Stimulated activated CD8-positive, alpha-beta memory T cell treated with anti-CD3 and anti-CD28 coated beads, Interleukin-12 subunit alpha, Interleukin-12 subunit beta, amount 100 ng/mL, for 4 hours (primary cell): ENCODE results near the gene CEP170B.
"Not testable (repeated sequence)": the region's sequence is repeated elsewhere in the genome, so short reads cannot be mapped to it uniquely, and the experiment has no call there.

Experiments
- DNase-seq: peaks from one replicate; pipeline ENCODE4 v3.0.0-alpha.2; 2020; ENCODE audit warnings: low read depth

CEP170B gene

DNA sequence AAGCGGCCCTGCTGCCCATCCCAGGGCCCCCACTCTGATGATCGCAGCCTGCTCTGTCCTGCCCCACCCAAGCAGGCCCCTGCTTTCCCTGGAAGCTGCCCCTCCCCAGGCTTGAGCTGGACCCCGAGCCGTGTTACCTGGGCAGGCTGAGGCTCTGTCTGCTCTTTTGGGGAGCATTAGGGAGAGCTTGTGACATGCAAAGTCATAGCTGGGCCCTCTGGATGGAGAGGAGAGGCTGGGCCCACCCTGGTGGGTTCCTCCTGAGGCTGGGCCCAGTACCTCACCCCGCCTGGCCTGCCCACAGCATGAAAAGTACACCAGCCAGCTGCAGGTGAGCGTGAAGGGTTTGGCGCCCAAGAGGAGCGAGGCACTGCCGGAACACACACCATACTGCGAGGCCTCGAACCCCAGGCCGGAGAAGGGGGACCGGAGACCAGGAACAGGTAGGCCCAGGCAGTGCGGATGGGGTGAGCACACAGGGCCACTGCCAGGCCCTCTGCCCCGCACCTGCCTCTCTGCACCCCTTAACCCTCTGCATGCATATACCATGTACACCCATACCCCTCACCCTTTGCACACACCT is 15.0 kb downstream of the CEP170B start:
- no peak for DNase-seq

DNA sequence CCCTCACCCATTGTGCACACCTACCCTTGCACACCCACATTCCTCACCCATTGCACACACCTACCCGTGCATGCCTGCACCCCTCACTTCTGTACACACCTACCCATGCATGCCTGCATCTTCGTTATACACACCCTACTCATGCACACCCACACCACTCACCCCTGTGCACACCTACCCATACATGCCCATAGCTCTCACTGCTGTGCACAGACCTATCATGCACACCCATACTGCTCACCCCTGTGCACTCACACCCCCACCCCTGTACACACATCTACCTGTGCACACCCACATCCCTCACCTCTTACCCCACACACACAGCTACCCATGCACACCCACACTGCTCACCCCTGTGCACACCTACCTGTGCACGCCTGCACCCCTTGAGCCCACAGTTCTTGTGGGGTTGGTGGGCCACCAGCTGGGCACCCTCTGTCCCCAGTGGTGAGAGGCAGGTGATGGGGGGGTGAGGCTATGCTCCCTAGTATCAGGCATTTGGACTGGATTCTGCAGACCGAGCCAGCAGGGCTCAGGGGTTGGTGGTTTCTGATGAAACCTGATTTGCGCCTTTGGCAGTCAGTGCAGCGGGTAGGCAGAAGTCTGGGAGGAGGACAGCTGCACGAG is 15.6 kb downstream of the CEP170B start:
- no peak for DNase-seq

DNA sequence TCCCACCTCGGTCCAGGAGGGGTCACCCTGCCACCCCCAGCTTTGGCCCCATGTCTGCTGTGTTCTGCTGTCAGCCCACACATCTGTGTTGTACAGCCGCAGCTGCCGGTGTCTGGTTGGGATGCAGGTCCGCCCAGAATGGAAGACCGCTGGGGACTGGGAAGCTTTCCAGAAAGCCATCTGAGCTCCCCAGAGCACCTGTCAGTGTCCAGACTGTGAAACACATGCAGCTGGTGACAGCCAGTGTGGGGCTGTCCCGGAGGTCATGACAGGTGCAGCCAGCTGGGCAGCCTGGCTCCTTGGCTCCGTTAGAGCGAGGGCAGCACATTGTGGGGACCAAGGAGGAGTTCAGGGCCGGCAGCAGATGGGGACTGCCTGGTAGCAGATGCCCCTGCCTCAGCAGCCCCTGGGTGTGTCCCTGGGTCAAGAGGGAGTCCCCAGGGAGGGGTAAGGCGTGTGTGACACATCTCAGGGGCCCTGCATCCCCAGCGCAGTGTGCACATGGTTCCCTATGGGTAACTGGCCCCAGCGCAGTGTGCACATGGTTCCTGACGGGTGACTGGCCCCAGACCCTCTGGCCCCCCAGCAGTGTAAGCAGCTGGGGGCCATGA is 16.4 kb downstream of the CEP170B start:
- DNase-seq, result no peak

DNA sequence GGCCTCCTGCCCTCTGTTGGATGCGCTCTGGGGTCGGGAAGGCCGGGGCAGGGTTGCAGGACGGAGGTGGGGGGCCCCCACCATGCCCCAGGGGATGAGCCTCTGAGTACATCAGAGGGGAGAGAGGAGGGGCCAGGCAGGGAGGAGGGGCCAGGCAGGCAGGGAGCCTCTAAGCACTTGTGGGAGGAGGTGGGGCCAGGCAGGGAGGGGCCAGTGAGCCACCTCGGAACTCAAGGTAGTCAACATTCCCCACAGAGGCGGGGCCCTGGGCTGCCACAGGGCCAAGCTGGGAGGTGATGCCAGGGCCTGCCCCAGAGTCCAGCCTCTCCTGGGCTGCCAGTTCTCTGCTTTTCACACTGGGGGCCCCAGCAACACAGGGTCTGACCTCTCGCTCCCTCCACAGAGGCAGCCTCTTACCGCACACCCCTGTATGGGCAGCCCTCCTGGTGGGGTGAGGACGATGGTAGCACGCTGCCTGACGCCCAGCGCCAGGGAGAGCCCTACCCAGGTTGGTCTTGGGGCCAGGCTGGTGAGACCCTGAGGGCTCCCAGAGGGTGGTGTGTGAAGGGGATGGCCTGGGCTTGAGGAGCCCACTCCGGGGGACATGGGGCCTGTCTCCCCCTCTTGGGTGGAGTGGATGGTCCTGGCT is 17.4 kb downstream of the CEP170B start:
- DNase-seq, result no peak

DNA sequence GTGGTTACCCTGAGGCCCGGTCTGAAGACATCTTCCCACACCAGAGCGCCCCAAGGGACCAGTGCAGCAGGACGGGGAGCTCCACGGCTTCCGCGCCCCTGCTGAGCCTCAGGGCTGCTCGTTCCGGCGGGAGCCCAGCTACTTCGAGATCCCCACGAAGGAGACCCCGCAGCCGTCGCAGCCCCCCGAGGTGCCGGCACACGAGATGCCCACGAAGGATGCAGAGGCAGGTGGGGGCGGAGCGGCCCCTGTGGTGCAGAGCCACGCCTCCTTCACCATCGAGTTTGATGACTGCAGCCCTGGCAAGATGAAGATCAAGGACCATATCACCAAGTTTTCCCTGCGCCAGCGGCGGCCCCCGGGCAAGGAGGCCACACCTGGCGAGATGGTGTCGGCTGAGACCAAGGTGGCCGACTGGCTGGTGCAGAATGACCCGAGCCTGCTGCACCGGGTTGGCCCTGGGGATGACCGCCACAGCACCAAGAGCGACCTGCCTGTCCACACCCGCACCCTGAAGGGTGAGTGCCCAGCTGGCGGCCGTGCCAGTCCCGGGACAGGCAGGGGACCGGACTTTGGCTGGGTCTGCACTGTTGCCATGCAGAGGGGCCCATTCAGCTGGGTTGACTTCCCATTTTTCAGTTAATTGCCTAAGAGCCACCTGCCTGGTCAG is 18.1 kb downstream of the CEP170B start:
- no peak for DNase-seq

DNA sequence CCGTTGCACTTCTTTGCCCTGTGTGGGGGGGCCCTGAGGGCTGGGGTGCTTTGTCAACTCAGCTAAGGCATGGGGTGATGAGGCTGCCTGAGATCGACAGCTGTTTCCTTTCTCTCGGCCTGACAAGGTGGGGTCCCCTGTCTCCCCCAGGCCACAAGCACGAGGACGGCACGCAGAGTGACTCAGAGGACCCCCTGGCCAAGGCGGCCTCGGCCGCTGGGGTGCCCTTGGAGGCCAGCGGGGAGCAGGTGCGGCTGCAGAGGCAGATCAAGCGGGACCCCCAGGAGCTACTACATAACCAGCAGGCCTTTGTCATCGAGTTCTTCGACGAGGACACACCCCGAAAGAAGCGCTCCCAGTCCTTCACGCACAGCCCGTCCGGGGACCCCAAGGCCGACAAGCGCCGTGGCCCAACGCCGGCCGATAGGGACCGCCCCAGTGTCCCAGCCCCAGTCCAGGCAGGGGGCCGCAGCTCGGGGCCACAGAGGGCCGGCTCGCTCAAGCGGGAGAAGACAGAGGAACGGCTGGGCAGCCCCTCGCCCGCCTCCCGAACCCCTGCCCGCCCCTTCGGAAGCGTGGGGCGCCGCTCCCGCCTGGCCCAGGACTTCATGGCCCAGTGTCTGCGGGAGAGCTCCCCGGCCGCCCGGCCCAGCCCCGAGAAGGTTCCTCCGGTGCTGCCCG is 18.8 kb downstream of the CEP170B start:
- no peak for DNase-seq

DNA sequence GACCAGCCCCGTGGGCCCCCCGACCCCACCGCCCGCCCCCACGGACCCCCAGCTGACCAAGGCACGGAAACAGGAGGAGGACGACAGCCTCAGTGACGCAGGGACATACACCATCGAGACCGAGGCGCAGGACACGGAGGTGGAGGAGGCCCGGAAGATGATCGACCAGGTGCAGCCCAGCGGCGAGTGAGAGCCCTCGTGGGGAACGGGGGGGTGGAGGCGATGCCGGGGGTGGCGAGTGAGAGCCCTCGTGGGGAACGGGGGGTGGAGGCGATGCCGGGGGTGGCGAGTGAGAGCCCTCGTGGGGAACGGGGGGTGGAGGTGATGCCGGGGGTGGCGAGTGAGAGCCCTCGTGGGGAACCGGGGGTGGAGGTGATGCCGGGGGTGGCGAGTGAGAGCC is 19.3 kb downstream of the CEP170B start:
- DNase-seq, result not testable (repeated sequence)

DNA sequence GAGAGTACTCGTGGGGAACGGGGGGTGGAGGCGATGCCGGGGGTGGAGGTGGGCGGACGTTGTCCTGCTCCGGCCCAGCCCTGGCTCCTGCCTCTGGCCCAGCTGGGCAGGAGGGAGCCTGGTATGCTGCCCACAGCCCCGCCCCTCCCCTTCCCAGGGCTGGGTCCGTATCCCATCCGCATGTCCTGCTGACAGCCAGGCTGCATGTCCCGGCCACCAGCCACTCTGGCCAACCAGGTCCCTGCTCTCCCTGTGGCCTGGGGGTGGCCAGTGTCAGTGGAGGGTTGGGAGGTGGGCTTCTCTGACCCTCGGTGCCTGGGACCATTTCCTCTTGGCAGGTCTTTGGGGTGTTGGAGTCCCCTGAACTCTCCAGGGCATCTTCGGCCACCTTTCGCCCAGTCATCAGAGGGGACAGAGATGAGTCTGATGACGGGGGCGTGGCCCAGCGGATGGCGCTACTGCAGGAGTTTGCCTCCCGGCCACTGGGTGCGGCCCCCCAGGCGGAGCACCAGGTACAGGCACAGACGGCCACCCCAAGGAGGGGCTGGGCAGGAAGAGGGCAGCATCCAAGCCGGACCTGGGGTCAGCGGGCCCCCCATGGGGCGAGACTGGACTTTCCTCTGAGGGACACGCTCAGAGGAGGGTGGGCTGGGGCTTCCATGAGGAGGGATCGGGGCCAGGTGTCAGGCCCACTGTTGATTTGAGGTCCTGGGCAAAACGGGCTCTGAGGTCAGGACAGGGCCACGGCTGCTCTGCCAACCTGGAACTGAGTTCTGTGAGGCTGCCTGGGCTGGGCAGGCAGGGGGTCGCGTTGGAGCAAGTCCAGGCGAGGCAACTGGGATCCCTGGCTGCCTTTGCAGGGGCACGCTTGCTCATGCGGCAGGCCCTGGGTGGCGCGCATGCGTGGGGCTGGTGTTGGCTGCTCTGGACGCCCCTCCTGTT is 20.2 kb downstream of the CEP170B start:
- DNase-seq, result no peak

DNA sequence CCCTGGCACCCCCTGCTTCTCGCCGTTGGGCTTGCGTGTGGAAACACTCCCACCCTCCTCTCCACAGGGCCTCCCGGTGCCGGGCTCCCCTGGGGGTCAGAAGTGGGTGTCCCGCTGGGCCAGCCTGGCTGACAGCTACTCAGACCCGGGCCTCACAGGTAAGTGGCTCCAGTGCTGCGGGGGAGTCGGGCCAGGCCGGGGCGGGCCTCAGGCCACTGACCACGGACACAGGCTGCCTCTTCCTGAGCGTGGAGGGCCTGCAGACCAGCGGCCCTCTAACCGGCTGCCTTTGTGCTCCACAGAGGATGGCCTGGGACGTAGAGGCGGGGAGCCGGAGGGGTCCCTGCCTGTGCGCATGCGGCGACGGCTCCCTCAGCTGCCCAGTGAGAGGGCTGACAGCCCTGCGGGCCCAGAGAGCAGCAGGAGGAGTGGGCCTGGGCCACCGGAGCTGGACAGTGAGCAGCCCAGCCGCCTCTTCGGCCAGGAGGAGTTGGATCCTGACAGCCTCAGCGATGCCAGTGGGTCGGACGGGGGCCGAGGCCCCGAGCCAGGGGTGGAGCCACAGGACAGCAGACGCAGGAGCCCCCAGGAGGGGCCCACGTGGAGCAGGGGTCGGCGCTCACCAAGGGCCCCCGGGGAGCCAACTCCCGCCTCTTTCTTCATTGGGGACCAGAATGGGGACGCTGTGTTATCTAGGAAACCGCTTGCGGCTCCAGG is 21.1 kb downstream of the CEP170B start:
- no peak for DNase-seq

DNA sequence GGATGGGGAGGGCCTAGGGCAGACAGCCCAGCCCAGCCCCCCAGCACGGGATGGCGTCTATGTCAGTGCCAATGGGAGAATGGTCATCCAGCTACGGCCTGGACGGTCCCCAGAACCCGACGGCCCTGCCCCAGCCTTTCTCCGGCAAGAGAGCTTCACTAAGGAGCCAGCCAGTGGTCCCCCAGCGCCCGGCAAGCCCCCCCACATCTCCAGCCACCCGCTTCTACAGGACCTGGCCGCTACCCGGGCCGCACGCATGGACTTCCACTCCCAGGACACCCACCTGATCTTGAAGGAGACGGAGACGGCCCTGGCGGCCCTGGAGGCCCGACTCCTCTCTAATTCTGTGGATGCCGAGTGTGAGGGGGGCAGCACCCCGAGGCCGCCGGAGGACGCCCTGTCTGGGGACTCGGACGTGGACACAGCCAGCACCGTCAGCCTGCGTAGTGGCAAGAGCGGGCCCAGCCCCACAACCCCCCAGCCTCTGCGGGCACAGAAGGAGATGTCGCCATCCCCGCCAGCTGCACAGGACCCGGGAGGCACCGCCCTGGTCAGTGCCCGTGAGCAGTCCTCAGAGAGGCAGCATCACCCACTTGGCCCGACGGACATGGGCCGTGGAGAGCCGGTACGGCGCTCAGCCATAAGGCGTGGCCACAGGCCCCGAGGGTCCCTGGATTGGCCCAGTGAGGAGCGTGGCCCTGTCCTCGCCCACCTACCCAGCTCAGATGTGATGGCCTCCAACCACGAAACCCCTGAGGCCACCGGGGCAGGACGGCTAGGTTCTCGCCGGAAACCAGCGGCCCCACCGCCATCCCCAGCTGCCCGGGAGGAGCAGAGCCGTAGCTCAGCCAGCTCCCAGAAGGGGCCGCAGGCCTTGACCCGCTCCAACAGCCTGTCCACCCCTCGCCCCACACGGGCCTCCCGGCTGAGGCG is 21.9 kb downstream of the CEP170B start:
- DNase-seq, result no peak

DNA sequence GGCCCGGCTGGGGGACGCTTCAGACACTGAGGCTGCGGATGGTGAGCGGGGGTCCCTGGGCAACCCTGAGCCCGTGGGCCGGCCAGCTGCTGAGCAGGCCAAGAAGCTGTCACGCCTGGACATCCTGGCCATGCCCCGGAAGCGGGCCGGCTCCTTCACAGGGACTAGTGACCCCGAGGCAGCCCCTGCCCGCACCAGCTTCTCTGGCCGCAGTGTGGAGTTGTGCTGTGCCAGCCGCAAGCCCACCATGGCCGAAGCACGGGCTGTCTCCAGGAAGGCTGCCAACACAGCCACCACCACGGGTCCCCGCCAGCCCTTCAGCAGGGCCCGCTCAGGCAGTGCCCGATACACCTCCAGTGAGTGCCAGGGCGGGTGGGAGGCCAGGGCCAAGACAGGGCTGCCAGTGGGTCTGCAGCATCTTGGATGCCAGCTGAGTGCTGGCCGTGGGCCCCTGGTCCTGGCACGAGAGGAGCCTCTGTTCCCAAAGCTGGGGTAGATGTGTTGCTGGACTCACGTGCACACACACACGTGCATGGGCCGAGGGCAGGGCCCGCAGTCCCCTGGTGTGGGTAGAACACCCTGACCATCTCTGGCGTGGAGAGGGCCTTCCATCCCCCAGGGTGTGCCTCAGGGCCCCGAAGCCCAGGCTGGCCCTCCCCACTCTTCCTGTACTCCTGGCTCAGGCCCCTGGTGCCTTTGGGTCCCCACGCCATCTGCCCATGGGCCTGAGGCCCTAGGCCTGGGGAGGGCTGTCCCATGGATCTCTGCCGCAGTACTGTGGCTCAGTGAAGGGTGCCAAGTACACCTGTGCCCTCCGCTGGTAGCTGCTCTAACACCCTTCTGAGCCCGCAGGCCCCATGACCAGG is 22.8 kb downstream of the CEP170B start:
- no peak for DNase-seq

DNA sequence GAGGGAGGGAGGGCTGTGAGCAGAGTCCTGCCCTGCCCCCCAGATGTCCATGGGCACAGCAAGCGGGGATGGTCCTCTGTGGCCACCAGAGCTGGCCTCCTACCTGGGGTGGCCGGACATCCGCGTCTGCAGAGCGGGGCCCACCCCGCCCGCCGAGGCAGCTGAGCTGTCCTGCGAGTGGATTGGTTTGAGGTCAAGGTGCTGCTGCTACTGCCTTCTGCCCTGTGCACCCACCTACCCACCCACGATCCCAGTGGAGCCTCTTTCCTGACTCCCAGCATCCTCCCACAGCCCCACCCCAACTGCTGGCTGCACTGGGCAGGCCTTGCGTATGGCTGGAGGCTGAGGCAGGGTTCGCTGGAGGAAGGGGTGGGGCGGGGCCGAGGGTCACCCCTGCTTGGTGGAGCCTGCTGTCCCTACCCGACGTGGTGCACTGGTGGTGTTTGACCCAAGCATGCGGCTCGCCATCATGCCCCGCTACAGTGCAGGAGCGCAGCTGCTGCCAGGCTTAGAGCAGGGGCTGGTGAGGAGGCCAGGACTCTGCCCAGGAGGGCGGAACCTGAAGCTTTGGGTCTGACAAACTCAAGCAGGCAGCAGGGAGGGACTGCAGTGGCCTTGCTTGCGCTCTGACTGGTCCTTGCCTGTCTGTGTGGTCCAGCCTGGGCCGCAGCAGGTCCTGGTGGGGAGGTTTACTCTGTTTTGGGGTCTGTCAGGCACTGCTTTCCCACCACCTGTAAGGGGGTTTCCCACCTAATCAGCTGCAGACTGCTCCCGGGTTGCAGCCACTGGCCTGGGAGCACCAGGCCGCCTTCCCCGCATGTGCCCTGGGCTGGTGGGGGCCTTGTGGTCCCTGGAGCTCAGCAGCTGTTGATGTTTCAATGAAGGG is 23.7 kb downstream of the CEP170B start:
- DNase-seq, result no peak

DNA sequence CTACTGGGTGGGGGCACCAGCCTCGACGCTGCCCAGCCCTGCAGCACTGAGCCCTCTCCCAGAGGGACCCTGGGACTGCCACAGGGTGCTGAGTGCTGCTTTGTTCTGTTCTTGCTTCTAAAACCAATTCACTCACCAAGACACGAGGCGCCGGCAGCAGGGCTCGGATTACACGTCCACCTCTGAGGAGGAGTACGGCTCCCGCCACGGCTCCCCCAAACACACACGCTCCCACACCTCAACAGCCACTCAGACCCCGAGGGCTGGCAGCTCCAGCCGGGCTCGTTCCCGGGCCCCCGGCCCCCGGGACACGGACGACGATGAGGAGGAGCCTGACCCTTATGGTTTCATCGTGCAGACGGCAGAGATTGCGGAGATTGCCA is 24.3 kb downstream of the CEP170B start:
- DNase-seq, result no peak

DNA sequence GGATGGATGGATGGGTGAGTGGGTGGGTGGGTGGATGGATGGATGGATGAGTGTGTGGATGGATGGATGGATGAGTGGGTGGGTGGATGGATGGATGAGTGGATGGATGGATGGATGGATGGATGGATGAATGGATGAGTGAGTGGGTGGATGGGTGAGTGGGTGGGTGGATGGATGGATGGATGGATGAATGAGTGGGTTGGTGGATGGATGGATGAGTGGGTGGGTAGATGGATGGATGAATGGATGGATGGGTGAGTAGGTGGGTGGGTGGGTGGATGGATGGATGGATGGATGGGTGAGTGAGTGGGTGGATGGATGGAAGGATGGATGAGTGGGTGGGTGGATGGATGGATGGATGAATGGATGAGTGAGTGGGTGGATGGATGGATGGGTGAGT is 25.2 kb downstream of the CEP170B start:
- DNase-seq, result not testable (repeated sequence)

DNA sequence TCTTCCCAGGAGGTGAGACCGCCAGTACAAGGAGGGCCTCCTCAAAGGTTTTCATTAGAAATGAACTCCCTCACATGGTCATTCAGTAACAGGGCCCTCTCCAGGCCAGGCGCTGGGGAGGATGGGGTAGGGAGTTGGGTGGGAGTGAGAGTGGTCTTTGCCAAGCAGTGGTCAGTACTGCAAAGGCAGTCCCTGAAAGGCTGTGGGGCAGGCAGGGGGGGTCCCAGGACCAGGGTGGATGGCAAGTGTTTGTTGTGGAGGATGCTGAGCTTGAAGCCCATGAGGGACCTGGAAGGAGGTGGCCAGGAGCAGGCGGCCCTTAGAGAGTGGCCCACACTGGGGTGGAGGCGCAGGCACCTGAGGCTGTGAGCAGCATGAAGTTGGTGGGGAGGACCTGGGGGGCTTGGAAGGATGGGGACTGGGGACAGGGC is 26.1 kb downstream of the CEP170B start:
- no peak for DNase-seq

DNA sequence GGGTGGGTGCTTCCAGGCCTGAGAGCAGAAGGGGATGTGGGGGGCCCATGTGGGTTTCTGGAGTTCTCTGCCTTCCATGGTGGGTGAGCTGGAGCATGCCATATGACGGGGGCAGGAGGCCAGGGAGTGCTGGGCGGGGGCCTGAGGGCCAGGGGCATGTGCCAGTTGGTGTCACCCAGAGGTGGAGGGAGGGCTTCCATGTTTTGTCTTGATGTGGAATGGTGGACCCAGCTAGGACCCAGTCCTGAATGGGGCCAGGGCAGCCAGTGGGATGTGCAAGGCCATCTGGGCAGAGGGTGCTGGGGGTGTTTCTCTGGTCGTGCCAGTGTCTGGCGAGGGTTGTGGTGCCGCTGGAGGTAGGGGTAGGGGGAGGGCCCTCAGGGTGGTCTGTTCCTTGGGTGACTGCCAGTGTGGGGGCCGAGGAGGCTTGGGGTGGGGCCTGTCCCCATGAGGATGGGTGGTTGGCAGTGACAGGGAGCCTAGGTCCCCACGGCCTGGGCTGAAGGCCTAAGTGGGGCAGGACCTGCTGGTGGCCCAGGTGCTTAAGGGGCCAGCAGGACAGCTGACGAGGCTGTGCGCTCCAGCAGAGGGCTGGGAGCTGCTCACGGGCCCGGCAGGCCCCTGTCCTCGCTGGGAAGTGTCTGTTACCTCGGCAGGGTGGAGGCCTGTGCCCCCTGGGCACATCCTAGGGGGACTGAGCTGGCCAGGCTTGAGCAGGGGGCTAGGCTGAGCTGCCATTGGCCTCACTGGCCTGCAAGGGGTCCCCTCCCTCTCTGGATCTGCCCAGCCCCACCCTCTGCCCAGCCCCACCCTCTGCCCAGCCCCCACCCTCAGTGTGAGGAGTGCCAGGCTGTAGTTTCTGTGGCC is 26.8 kb downstream of the CEP170B start:
- no peak for DNase-seq
